GM12892 (cell line): ENCODE measurements around the gene SSBP4.
A peak's percentile ranks its signal among the peaks of the same experiment; 100 is the strongest.

ENCODE experiments used
- DNase-seq: peaks from one replicate; pipeline ENCODE4 v3.0.0; 2011; ENCODE audit not compliant: insufficient read length
- FAIRE-seq: peaks from 2 replicates; lab custom pipeline; 2011; peaks lifted over from hg19 to GRCh38; lab: Jason Lieb, UNC
- POLR2A ChIP-seq: IDR thresholded peaks from 2 replicates; pipeline ENCODE4 v1.6.1; 2011; ENCODE audit warnings: low read depth, low read length, control low read depth
- POLR2AphosphoS5 ChIP-seq: IDR thresholded peaks from 2 replicates; pipeline ENCODE4 v1.6.1; 2011; ENCODE audit warnings: low read depth, low read length, control low read depth
- TAF1 ChIP-seq: IDR thresholded peaks from 2 replicates; pipeline ENCODE4 v1.6.1; 2011; ENCODE audit warnings: low read depth, mild to moderate bottlenecking, control low read depth, low read length, borderline replicate concordance

Gene SSBP4

GRCh38 chr19:18438331-18439024, 19.3 kb downstream of the SSBP4 start:
- DNase-seq (no peak), FAIRE-seq (no peak)
- TF ChIP-seq POLR2A: no peak
- TF ChIP-seq POLR2AphosphoS5: no peak
- no peak for TF ChIP-seq TAF1

- no peak for DNase-seq
- no peak for FAIRE-seq
- TF ChIP-seq POLR2AphosphoS5: no peak
- no peak for TF ChIP-seq POLR2A
- no peak for TF ChIP-seq TAF1
Observed at GRCh38 chr19:18439025-18439909, 20.1 kb downstream of the SSBP4 start.

GRCh38 chr19:18439910-18440237, 20.7 kb downstream of the SSBP4 start:
- no peak for FAIRE-seq
- TF ChIP-seq POLR2AphosphoS5 (no peak), TAF1 (no peak), POLR2A (no peak)
- no peak for DNase-seq

- FAIRE-seq (no peak), DNase-seq (no peak)
- no peak for TF ChIP-seq POLR2AphosphoS5
- no peak for TF ChIP-seq TAF1
- no peak for TF ChIP-seq POLR2A
Observed at GRCh38 chr19:18440415-18440877, 21.2 kb downstream of the SSBP4 start.

- no peak for DNase-seq
- FAIRE-seq: no peak
- TF ChIP-seq POLR2AphosphoS5 (no peak; the same call in 1 of the 2 replicates), POLR2A (no peak), TAF1 (no peak)
Observed at GRCh38 chr19:18440936-18441803, 22.0 kb downstream of the SSBP4 start.

GRCh38 chr19:18441804-18442788, 22.9 kb downstream of the SSBP4 start:
- DNase-seq: no peak
- FAIRE-seq: peak; percentile 66
- TF ChIP-seq POLR2AphosphoS5 (peak; percentile 54; the same call in 1 of the 2 replicates), TAF1 (no peak), POLR2A (no peak)

GRCh38 chr19:18442941-18443340, 23.7 kb downstream of the SSBP4 start:
- DNase-seq: no peak

GRCh38 chr19:18443406-18443805, 24.2 kb downstream of the SSBP4 start:
- TF ChIP-seq TAF1 (no peak), POLR2AphosphoS5 (no peak), POLR2A (no peak)
- DNase-seq (no peak), FAIRE-seq (no peak)

More at GRCh38 chr19:18442941-18443340, 23.7 kb downstream of the SSBP4 start:
- no peak for TF ChIP-seq POLR2A
- TF ChIP-seq TAF1: no peak
- no peak for TF ChIP-seq POLR2AphosphoS5
- no peak for FAIRE-seq

- DNase-seq (no peak), FAIRE-seq (no peak)
- TF ChIP-seq POLR2A: no peak
- no peak for TF ChIP-seq TAF1
- TF ChIP-seq POLR2AphosphoS5: no peak
Observed at GRCh38 chr19:18443831-18444230, 24.6 kb downstream of the SSBP4 start.

- no peak for FAIRE-seq
- TF ChIP-seq POLR2A (no peak), TAF1 (no peak), POLR2AphosphoS5 (no peak)
Observed at GRCh38 chr19:18444513-18444912, 25.3 kb downstream of the SSBP4 start.

GRCh38 chr19:18445262-18445948, 26.2 kb downstream of the SSBP4 start:
- FAIRE-seq (no peak), DNase-seq (no peak)
- TF ChIP-seq POLR2AphosphoS5 (no peak), TAF1 (no peak), POLR2A (no peak)

More at GRCh38 chr19:18444513-18444912, 25.3 kb downstream of the SSBP4 start:
- DNase-seq: no peak
